ENCODE data around the gene ADRM1.

Gene ADRM1

GRCh38 chr20:62285722-62286121, 17.1 kb upstream of the ADRM1 start:
- TF ChIP-seq CREB1 (IDR thresholded peaks at IDR 0.05; ENCODE audit: low read depth) (no peak), YY1 (IDR thresholded peaks at IDR 0.05; ENCODE audit: low read depth) (no peak), FOXM1 (IDR thresholded peaks at IDR 0.05; ENCODE audit: borderline replicate concordance, low read depth) (no peak), RAD21 (IDR thresholded peaks at IDR 0.05; ENCODE audit: low read depth) (no peak)

- TF ChIP-seq CEBPB (IDR thresholded peaks at IDR 0.05) (no peak), EP300 (IDR thresholded peaks at IDR 0.05; ENCODE audit: borderline replicate concordance) (no peak), USF1 (IDR thresholded peaks at IDR 0.05) (no peak), TAF1 (IDR thresholded peaks at IDR 0.05; ENCODE audit: low read depth) (no peak), RAD21 (IDR thresholded peaks at IDR 0.05; ENCODE audit: low read depth) (no peak), EGR1 (IDR thresholded peaks at IDR 0.05) (no peak), NFIC (IDR thresholded peaks at IDR 0.05) (no peak), CREB1 (IDR thresholded peaks at IDR 0.05; ENCODE audit: low read depth) (no peak), TEAD4 (IDR thresholded peaks at IDR 0.05) (no peak), YY1 (IDR thresholded peaks at IDR 0.05; ENCODE audit: low read depth) (no peak), REST (IDR thresholded peaks at IDR 0.05; ENCODE audit: low read depth) (no peak), TCF12 (IDR thresholded peaks at IDR 0.05; ENCODE audit: low read depth) (no peak)
Observed at GRCh38 chr20:62286493-62287064, 16.2 kb upstream of the ADRM1 start.

GRCh38 chr20:62287129-62287528, 15.7 kb upstream of the ADRM1 start:
- TF ChIP-seq CREB1 (IDR thresholded peaks at IDR 0.05; ENCODE audit: low read depth), result no peak
- no peak for TF ChIP-seq ZBTB7A (IDR thresholded peaks at IDR 0.05; ENCODE audit: low read depth)
- TF ChIP-seq YY1 (IDR thresholded peaks at IDR 0.05; ENCODE audit: low read depth), result no peak
- no peak for TF ChIP-seq REST (IDR thresholded peaks at IDR 0.05; ENCODE audit: low read depth)

GRCh38 chr20:62287759-62288534, 14.8 kb upstream of the ADRM1 start:
- TF ChIP-seq EGR1 (IDR thresholded peaks at IDR 0.05), result no peak
- no peak for TF ChIP-seq TAF1 (IDR thresholded peaks at IDR 0.05; ENCODE audit: low read depth)
- no peak for TF ChIP-seq MAX (IDR thresholded peaks at IDR 0.05)
- no peak for TF ChIP-seq CREB1 (IDR thresholded peaks at IDR 0.05; ENCODE audit: low read depth)
- TF ChIP-seq USF1 (IDR thresholded peaks at IDR 0.05), result no peak
- no peak for TF ChIP-seq FOXM1 (IDR thresholded peaks at IDR 0.05; ENCODE audit: borderline replicate concordance, low read depth)
- TF ChIP-seq TEAD4 (IDR thresholded peaks at IDR 0.05), result no peak
- no peak for TF ChIP-seq CEBPB (IDR thresholded peaks at IDR 0.05)
- no peak for TF ChIP-seq EP300 (IDR thresholded peaks at IDR 0.05; ENCODE audit: borderline replicate concordance)
- TF ChIP-seq REST (IDR thresholded peaks at IDR 0.05; ENCODE audit: low read depth), result no peak
- no peak for TF ChIP-seq TCF12 (IDR thresholded peaks at IDR 0.05; ENCODE audit: low read depth)
- TF ChIP-seq ZBTB7A (IDR thresholded peaks at IDR 0.05; ENCODE audit: low read depth), result no peak
- TF ChIP-seq RAD21 (IDR thresholded peaks at IDR 0.05; ENCODE audit: low read depth), result no peak
- TF ChIP-seq YY1 (IDR thresholded peaks at IDR 0.05; ENCODE audit: low read depth), result no peak
